Cardiac fibroblast (primary cell): Measurements from ENCODE around the gene DMAC2L.
A peak's percentile ranks its signal among the peaks of the same experiment; 100 is the strongest.

Source experiments
- DNase-seq, 2 donors: peaks; one replicate each; pipeline versions ENCODE4 v3.0.0 to v3.0.0-alpha.2; 2010; ENCODE audit warnings: low read depth in 2 of 2
- H3K4me3 ChIP-seq, 2 donors: replicated peaks in 1 of 2; 1 replicate in 1 of 2; 2 replicates in 1 of 2; pipeline ENCODE4 v1.5.1; 2011; ENCODE audit warnings: low read depth in 2 of 2, low read length in 2 of 2, mild to moderate bottlenecking in 2 of 2, moderate library complexity in 1 of 2
- CTCF ChIP-seq: IDR thresholded peaks from one replicate; pipeline ENCODE4 v1.5.1; 2011; ENCODE audit warnings: low read depth, mild to moderate bottlenecking, low read length, inconsistent platforms

The DMAC2L gene

GRCh38 chr14:50285861-50286260, 26.3 kb upstream of the DMAC2L start:
- no peak for TF ChIP-seq CTCF
- H3K4me3 ChIP-seq: no peak overlapping the region
- no peak for DNase-seq

DNA sequence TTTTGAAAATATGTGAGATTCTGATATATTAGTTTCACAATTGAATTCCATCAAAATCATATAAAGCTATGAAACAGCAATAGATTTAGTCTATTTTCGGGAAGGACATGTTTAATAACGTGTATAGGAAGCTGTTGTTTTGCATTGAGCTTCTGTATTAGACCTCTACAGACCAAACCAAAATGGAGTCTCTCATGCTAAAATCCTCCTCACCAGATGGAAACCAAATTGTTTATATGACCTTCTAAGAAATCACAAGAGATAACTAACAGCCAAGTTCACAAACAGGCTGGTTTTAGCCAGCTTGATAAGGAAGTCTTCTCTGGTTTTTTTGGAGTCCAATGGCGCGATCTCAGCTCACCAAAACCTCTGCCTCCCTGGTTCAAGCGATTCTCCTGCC, 24.0 kb upstream of the DMAC2L start:
- TF ChIP-seq CTCF: no peak
- no peak overlapping the region for H3K4me3 ChIP-seq
- no peak for DNase-seq

DNA sequence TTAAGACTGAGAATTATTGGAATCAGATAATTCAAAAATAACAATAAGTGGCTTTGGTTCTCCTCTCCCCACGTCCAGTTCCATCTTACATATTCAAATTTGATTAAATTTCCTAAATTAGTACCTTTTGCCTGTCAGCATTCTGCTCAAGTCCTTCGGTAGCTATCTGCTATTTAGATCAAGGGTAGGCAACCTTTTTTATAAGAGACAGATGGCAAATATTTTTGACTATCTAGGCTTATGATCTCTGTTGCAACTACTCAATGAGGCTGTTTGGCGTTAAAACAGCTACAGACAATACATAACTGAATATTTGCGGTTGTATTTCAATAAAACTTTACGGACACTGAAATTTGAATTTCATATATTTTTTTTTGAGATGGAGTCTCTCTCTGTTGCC, 21.8 kb upstream of the DMAC2L start:
- no peak for DNase-seq
- no peak for TF ChIP-seq CTCF

DNA sequence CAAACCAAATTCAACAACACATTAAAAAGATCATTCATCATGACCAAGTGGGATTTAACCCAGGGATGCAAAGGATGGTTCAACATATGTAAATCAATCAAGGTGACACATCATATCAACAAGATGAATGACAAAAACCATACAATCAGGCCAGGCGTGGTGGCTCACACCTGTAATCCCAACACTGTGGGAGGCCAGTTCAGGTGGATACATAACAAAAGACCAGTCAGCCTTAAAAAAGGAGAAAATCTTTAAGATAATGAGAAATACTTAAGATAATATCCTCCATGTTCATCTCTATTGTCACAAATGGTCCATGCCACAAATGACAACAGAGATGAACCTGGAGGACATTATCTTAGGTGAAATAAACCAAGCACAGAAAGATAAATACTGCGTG, 12.5 kb upstream of the DMAC2L start:
- no peak for DNase-seq
- no peak overlapping the region for H3K4me3 ChIP-seq
- TF ChIP-seq CTCF: no peak

More for the DNA sequence above, 21.8 kb upstream of the DMAC2L start:
- no peak overlapping the region for H3K4me3 ChIP-seq

DNA sequence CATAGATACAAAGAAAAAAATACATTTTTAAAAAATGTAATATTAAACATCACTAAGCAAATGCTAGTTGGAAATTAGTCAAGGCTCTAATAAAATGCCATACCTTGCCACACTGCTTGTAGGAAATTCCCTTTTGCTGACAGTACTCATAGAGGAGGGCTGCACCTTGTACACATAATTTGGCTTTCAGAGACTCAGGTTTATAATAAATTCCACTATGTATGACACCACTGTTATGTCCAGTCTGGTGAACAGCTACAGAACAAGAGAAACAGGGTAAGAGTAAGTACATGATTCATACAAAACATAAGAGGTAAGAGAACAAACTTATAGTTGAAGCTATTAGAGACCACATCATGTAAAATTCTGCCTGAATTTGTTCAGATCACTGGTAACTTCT, 10.2 kb upstream of the DMAC2L start:
- TF ChIP-seq CTCF: no peak

GRCh38 chr14:50303744-50304471, 8.2 kb upstream of the DMAC2L start:
- peak; percentile 21 to 79 for DNase-seq
- H3K4me3 ChIP-seq: no peak overlapping the region
- no peak for TF ChIP-seq CTCF

More for the DNA sequence above, 10.2 kb upstream of the DMAC2L start:
- no peak for DNase-seq
- H3K4me3 ChIP-seq: no peak overlapping the region

DNA sequence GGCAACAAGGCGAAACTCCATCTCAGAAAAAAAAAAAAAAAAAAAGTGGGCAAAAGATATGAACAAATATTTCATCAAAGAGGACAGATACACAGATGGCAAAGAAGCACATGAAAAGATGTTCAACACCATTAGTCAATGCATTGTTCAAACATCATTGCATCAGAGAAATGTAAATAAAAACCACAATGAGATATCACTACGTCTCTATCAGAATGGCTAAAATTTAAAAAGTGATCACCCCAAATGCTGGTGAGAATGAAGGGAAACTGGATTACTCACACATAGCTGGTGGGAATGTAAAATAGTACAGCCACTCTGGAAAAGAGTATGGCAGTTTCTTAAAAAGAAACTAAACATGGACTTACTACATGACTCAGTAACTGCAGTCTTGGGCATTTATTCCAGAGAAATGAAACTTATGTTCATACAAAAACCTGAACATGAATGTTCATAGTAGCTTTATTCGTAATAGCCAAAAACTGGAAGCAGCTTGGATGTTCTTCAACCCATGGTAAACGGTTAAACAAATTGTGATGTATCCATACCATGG, 3.7 kb upstream of the DMAC2L start:
- TF ChIP-seq CTCF: no peak
- no peak for DNase-seq
- H3K4me3 ChIP-seq: no peak overlapping the region
